GM12878 (cell line): ENCODE data around the gene ZNF783. TPM values are rescaled to one million over a fixed set of nuclear protein-coding genes. Genes with fewer than 3 reads are reported as not detected.

Experiments used
- ATAC-seq: fragments of 200-7000 bp; cut with Tn5 transposase; 3 replicates; pipeline ENCODE4 v1.9.1; 2020; ENCODE audit warnings: mild to moderate bottlenecking, moderate library complexity
- BruUV-seq: library from RNA; stranded (reverse); fragments of 400-500 nt; replicated peaks from 2 replicates; lab custom pipeline; 2021; lab: Mats Ljungman, UMichigan
- CTCF ChIA-PET: fragments of 300-600 bp; sonication (Branson Sonifier 250); formaldehyde crosslinking; extraction: SDS; loops from one replicate; lab custom pipeline; 2021; ENCODE audit warnings: inconsistent platforms; lab: Yijun Ruan, JAX
- POLR2A ChIA-PET: fragments of 350-600 bp; formaldehyde crosslinking; extraction: SDS; loops from one replicate; lab custom pipeline; 2021; ENCODE audit warnings: inconsistent platforms; lab: Charles Lee
- RAD21 ChIA-PET: fragments of 300-600 bp; sonication (Branson Sonifier 250); formaldehyde crosslinking; loops from one replicate; lab custom pipeline; 2023; ENCODE audit warnings: antibody characterized with exemption; ENCODE audit not compliant: unreplicated experiment; lab: Charles Lee
- SMC1A ChIA-PET: fragments of 300-600 bp; sonication (Branson Sonifier 250); formaldehyde crosslinking; loops from one replicate; lab custom pipeline; 2023; ENCODE audit not compliant: unreplicated experiment, uncharacterized antibody; lab: Charles Lee
- DNase-seq: peaks from one replicate; pipeline ENCODE4 v3.0.0-alpha.2; 2011; ENCODE audit warnings: low read depth, low spot score
- FAIRE-seq: peaks from 3 replicates; lab custom pipeline; 2011; peaks lifted over from hg19 to GRCh38; lab: Jason Lieb, UNC
- H2AFZ ChIP-seq: 2 replicates; pipeline ENCODE4 v1.6.0; 2011; ENCODE audit warnings: low read depth, low read length, control low read depth; ENCODE audit not compliant: control insufficient read depth
- H3K27ac ChIP-seq: 2 replicates; pipeline ENCODE4 v1.5.1; 2011; ENCODE audit warnings: control low read depth; ENCODE audit not compliant: control insufficient read depth, insufficient read depth
- H3K27me3 ChIP-seq, 2 experiments: replicated peaks in 1 of 2; 2 replicates each; pipeline versions ENCODE4 v1.6.0 to v1.6.1; 2011; ENCODE audit warnings: low read length in 1 of 2; ENCODE audit not compliant: control insufficient read depth in 2 of 2, insufficient read depth in 2 of 2
- H3K36me3 ChIP-seq, 2 experiments: 2 replicates each; pipeline ENCODE4 v1.5.1; 2011; ENCODE audit warnings: low read length in 1 of 2; ENCODE audit not compliant: control insufficient read depth in 2 of 2, insufficient read depth in 2 of 2
- H3K4me1 ChIP-seq: 2 replicates; pipeline ENCODE4 v1.6.1; 2011; ENCODE audit warnings: mild to moderate bottlenecking, low read length, moderate library complexity, mixed read lengths; ENCODE audit not compliant: control insufficient read depth, insufficient read depth
- H3K4me2 ChIP-seq: 2 replicates; pipeline ENCODE4 v1.6.0; 2011; ENCODE audit warnings: control low read depth; ENCODE audit not compliant: control insufficient read depth, insufficient read depth
- H3K4me3 ChIP-seq: fragments of 200-600 bp; sonication (generic); 2 replicates; pipeline ENCODE4 v1.5.1; 2016
- H3K79me2 ChIP-seq: 2 replicates; pipeline ENCODE4 v1.6.0; 2011; ENCODE audit warnings: low read length; ENCODE audit not compliant: control insufficient read depth, insufficient read depth
- H3K9ac ChIP-seq: 2 replicates; pipeline ENCODE4 v1.8.0; 2011; ENCODE audit warnings: low read length, control low read depth, mixed read lengths; ENCODE audit not compliant: control insufficient read depth, insufficient read depth
- H3K9me3 ChIP-seq: replicated peaks from 3 replicates; pipeline ENCODE4 v1.5.1; 2011; ENCODE audit warnings: mild to moderate bottlenecking, low read length; ENCODE audit not compliant: control insufficient read depth, insufficient read depth
- H4K20me1 ChIP-seq: 2 replicates; pipeline ENCODE4 v1.6.0; 2011; ENCODE audit not compliant: control insufficient read depth, insufficient read depth
- BCL3 ChIP-seq: IDR thresholded peaks from 2 replicates; pipeline ENCODE4 v1.6.1; 2011; ENCODE audit warnings: borderline replicate concordance, low read depth, mild to moderate bottlenecking, moderate library complexity, low read length; ENCODE audit not compliant: insufficient read depth, poor library complexity, severe bottlenecking
- BCLAF1 ChIP-seq: fragments of 450-650 bp; IDR thresholded peaks from 2 replicates; pipeline ENCODE4 v1.6.1; 2017; ENCODE audit warnings: antibody characterized with exemption, mild to moderate bottlenecking, moderate library complexity
- ESRRA ChIP-seq: IDR thresholded peaks from 2 replicates; pipeline ENCODE4 v1.6.1; 2012; ENCODE audit warnings: mild to moderate bottlenecking, low read length, improper control_type of control experiment
- FOXK2 ChIP-seq: fragments of 450-650 bp; IDR thresholded peaks from 2 replicates; pipeline ENCODE4 v1.6.1; 2017; ENCODE audit warnings: mild to moderate bottlenecking, moderate library complexity
- IKZF1 ChIP-seq: fragments of 450-650 bp; conservative IDR thresholded peaks from 2 replicates; pipeline ENCODE4 v1.6.1; 2017; ENCODE audit warnings: antibody characterized with exemption, mild to moderate bottlenecking
- IRF5 ChIP-seq: fragments of 450-650 bp; IDR thresholded peaks from 2 replicates; pipeline ENCODE4 v1.6.1; 2017; ENCODE audit warnings: borderline replicate concordance
- JUNB ChIP-seq: IDR thresholded peaks from 2 replicates; pipeline ENCODE4 v1.6.1; 2016; ENCODE audit warnings: antibody characterized with exemption, mild to moderate bottlenecking
- KDM1A ChIP-seq: fragments of 200-600 bp; sonication (generic); IDR thresholded peaks from 2 replicates; pipeline ENCODE4 v1.6.1; 2016; ENCODE audit warnings: borderline replicate concordance
- MXI1 ChIP-seq: fragments of 150-350 bp; IDR thresholded peaks from 2 replicates; pipeline ENCODE4 v1.6.1; 2011; ENCODE audit warnings: low read depth, mild to moderate bottlenecking, inconsistent platforms, low read length, improper control_type of control experiment
- NR2F1 ChIP-seq: fragments of 450-650 bp; conservative IDR thresholded peaks from 2 replicates; pipeline ENCODE4 v1.6.1; 2017; ENCODE audit warnings: mild to moderate bottlenecking
- SP1 ChIP-seq: IDR thresholded peaks from one replicate; pipeline ENCODE4 v1.6.1; 2011; ENCODE audit warnings: low read depth, low read length
- TBL1XR1 ChIP-seq: IDR thresholded peaks from 2 replicates; pipeline ENCODE4 v1.6.1; 2012; ENCODE audit warnings: low read depth, low read length, improper control_type of control experiment
- ZNF207 ChIP-seq: fragments of 450-650 bp; IDR thresholded peaks from 2 replicates; pipeline ENCODE4 v1.6.1; 2014; ENCODE audit warnings: antibody characterized with exemption, mild to moderate bottlenecking, borderline replicate concordance
- ZNF274 ChIP-seq: IDR thresholded peaks from one replicate; pipeline ENCODE4 v1.8.0; 2011; ENCODE audit not compliant: insufficient read length, insufficient read depth
- WGBS: methylation state at CpG from one replicate; pipeline ENCODE4 v1.1.6; 2016; ENCODE audit warnings: low lambda C conversion rate; ENCODE audit not compliant: insufficient replicate concordance, insufficient coverage; ENCODE audit errors: missing lambda C conversion rate; 5-methylcytosine and 5-hydroxymethylcytosine counted together
- in situ Hi-C: fragments of 300-500 bp; cut with MboI; formaldehyde crosslinking; loops from 9 replicates; pipeline ENCODE4 v1.14.3; 2018; ENCODE audit warnings: mixed read lengths
- intact Hi-C: fragments of 100-400 bp; cut with micrococcal nuclease; formaldehyde crosslinking; loops from one replicate; pipeline ENCODE4 v1.14.2; 2022; ENCODE audit not compliant: unreplicated experiment
- polyA plus RNA-seq, 11 experiments: library from polyadenylated mRNA; depleted of rRNA in 4 of 11; unstranded in 6 of 11; stranded (reverse) in 5 of 11; fragments of >200 nt; fragmentation: Nextera tagmentation in 4 of 11; fragmentation: Illumina TruSeq in 1 of 11; extraction: Ambion mirVana in 4 of 11; extraction: Trizol in 1 of 11; gene quantifications; 1 replicate in 1 of 11; 2 replicates in 10 of 11; pipeline versions ENCODE4 v1.2.1 to v1.2.3, GENCODE V29; 2011 to 2016; ENCODE audit warnings: inconsistent platforms in 2 of 11, missing spikeins in 2 of 11, low read depth in 1 of 11
- total RNA-seq, 4 experiments: library from RNA; depleted of rRNA in 3 of 4; stranded (reverse); fragments of >200 nt in 3 of 4; fragmentation: Illumina TruSeq in 1 of 4; extraction: Trizol in 1 of 4; gene quantifications; 2 replicates each; pipeline versions ENCODE4 v1.2.1 to v1.2.3, GENCODE V29; 2013 to 2021

The ZNF783 gene
- total and polyA plus RNA-seq, 10 of the 15 experiments (the other 5 are each of a cell fraction or from before 2014, with no cell fraction given), result 2.0 to 14.4 (median 6.4) TPM

GRCh38 chr7:149304006-149304405 lies 42.0 kb downstream of the ZNF783 start:
- Histone ChIP-seq H2AFZ (no peak overlapping the region), H3K36me3 (no peaks in the 10 kb centered on the region), H4K20me1 (no peaks in the 10 kb centered on the region), H3K27ac (no peak overlapping the region), H3K4me1 (no peaks in the 10 kb centered on the region), H3K27me3 (no peaks in the 10 kb centered on the region), H3K79me2 (no peaks in the 10 kb centered on the region), H3K9me3 (no peaks in the 10 kb centered on the region), H3K9ac (no peak overlapping the region), H3K4me3 (no peak overlapping the region), H3K4me2 (no peak overlapping the region)
- in situ Hi-C loops, result no loop called here
- POLR2A ChIA-PET, result no interaction called here
- no TSS peak for BruUV-seq
- no peak for TF ChIP-seq SP1
- no peak for TF ChIP-seq JUNB
- no peak for TF ChIP-seq KDM1A
- no peak for TF ChIP-seq MXI1
- CTCF ChIA-PET, result no interaction called here
- SMC1A ChIA-PET, result no interaction called here
- WGBS, result 37% methylated on average over 5 of the region's 7 CpGs
- ATAC-seq (no peak), DNase-seq (no peak), FAIRE-seq (no peak)
- intact Hi-C loops, result no loop called here
- RAD21 ChIA-PET, result no interaction called here

GRCh38 chr7:149306854-149307253 lies 44.9 kb downstream of the ZNF783 start:
- Histone ChIP-seq H3K4me2 (no peak overlapping the region), H4K20me1 (no peaks in the 10 kb centered on the region), H2AFZ (no peak overlapping the region), H3K4me1 (no peaks in the 10 kb centered on the region), H3K27ac (no peak overlapping the region), H3K9me3 (no peaks in the 10 kb centered on the region), H3K36me3 (no peaks in the 10 kb centered on the region), H3K79me2 (no peaks in the 10 kb centered on the region), H3K9ac (no peak overlapping the region), H3K27me3 (no peaks in the 10 kb centered on the region), H3K4me3 (no peak overlapping the region)
- ATAC-seq (no peak), DNase-seq (no peak), FAIRE-seq (no peak)
- BruUV-seq, result no TSS peak
- 56% methylated on average over 4 of the region's 4 CpGs for WGBS
- intact Hi-C loops (no loop called here), in situ Hi-C loops (no loop called here)
- ChIA-PET SMC1A (no interaction called here), CTCF (no interaction called here), RAD21 (no interaction called here), POLR2A (no interaction called here)
- TF ChIP-seq ZNF207 (no peak), BCLAF1 (no peak), NR2F1 (no peak), ZNF274 (no peak), IKZF1 (no peak), BCL3 (no peak), IRF5 (no peak), FOXK2 (no peak), TBL1XR1 (no peak), ESRRA (no peak)
